OCI-LY7 (cell line): ENCODE data around the gene DMAC2.
A peak's percentile ranks its signal among the peaks of the same experiment; 100 is the strongest.

Experiments used
- CTCF ChIP-seq: fragments of 200-600 bp; sonication (generic); conservative IDR thresholded peaks from 2 replicates; pipeline ENCODE4 v1.5.1; 2014; ENCODE audit warnings: mild to moderate bottlenecking, antibody characterized with exemption, low read length, moderate library complexity, mixed read lengths
- EZH2phosphoT487 ChIP-seq: fragments of 200-600 bp; sonication (generic); IDR thresholded peaks from 2 replicates; pipeline ENCODE4 v1.6.1; 2018; ENCODE audit warnings: low read depth, borderline replicate concordance, mild to moderate bottlenecking, mixed run types, antibody characterized with exemption, low read length, moderate library complexity, mixed read lengths

- TF ChIP-seq CTCF (peak; percentile 60), EZH2phosphoT487 (no peak)
Measured at GRCh38 chr19:41431426-41432386, 8.0 kb downstream of the DMAC2 start.
